NCI-H2081 (cell line): ENCODE measurements around the gene IGF2BP2.
"Not testable (repeated sequence)": the region's sequence is repeated elsewhere in the genome, so short reads cannot be mapped to it uniquely, and the experiment has no call there.

Experiments
- DNase-seq, 2 experiments: peaks; one replicate each; lab custom pipeline; 2025; lab: John Stamatoyannopoulos, UW

Gene IGF2BP2

DNA sequence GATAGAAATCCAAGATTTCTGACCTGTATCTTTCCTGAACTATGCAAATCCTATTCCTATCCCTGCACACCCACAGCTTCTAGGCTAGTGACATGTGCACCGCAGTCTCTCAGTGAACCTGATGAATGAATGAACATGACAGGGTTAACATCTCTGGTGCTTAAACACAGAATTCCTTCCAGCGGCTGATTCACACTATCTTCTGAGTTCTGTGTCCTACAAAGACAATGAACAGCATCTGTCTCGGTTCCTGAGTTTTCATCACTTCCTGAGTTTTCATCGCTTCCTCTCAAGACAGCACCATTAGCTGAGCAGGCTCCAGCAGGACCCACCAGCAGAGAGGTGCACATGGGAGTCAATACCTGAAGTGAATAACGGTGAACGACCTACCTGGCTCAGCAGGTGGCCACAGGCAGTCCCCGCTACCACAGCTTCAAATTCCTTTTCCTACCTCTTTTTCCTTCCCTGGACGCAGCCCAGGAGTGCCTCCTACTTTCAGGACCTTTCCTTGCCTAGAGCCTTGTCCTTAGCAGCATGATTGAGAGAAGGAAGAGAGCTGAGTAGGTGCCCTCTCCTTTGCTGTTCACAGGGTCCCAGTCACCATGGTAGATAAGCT, 113.5 kb downstream of the IGF2BP2 start:
- DNase-seq = no peak

DNA sequence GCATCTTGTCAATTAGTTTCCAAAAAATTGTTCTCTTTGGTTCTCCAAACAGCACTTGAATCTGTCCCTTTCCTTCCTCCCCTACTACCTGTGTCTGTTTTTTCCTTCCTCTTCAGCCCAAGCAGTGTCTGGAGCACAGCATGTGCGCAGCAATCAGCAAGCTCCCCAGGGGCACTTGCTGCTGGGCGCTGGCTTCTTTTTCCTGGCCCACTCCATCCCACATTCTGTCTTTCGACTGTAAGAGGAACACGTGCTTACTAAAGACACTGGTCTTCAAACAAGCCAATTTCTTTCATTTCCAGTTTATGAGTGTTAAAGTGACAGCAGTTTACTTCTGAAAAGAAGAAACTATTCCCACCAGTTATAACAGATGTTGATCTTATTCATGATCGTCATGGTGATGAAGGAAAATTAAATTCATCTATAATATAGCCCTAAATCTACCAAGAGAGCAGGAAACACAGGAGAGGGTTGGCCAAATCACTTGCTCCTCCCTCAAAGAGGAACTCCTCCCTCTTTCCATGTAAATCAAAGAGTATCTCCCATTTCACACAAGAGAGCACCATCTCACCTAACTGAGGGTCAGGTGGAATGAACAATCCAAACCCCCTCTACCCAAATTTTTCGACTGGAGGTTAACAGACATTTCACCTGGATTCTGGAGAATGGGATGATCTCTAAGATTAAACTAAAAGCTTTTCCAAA, 115.4 kb downstream of the IGF2BP2 start:
- DNase-seq = no peak

DNA sequence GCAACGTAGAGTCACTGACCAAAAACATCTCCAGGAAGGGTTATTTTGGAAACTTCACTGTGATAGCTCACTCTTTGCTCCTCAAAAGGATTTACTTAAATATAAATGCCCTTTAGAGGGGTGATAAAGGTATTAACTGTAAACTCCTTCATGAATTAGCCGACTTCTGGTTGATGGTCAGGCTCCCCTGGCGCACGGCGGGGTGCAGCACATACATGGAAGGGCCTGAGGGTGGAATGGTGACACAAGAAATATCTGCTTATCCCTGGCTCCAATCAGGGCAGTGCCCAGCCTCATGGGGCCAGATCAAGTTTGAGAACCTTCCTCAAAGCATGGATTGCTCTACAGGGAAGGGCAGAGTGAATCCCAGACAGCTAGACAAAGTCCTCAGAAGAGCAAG, 116.5 kb downstream of the IGF2BP2 start:
- DNase-seq = no peak

DNA sequence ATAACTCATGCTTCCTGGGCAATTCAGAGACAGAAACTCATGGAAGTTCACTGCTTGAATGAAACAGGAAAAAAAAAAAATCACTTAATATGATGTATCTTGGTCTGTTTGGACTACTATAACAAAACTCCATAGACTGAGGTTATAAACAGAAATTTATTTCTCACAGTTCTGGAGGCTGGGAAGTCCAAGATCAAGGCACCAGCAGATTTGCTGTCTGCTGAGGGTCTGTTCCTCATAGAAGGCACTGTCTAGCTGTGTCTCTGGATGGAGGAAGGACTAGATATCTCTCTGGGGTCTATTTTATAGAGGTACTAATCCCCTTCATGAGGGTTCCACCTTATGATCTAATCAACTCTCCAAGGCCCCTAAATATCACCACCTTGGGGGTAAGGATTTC, 119.3 kb downstream of the IGF2BP2 start:
- DNase-seq = no peak

DNA sequence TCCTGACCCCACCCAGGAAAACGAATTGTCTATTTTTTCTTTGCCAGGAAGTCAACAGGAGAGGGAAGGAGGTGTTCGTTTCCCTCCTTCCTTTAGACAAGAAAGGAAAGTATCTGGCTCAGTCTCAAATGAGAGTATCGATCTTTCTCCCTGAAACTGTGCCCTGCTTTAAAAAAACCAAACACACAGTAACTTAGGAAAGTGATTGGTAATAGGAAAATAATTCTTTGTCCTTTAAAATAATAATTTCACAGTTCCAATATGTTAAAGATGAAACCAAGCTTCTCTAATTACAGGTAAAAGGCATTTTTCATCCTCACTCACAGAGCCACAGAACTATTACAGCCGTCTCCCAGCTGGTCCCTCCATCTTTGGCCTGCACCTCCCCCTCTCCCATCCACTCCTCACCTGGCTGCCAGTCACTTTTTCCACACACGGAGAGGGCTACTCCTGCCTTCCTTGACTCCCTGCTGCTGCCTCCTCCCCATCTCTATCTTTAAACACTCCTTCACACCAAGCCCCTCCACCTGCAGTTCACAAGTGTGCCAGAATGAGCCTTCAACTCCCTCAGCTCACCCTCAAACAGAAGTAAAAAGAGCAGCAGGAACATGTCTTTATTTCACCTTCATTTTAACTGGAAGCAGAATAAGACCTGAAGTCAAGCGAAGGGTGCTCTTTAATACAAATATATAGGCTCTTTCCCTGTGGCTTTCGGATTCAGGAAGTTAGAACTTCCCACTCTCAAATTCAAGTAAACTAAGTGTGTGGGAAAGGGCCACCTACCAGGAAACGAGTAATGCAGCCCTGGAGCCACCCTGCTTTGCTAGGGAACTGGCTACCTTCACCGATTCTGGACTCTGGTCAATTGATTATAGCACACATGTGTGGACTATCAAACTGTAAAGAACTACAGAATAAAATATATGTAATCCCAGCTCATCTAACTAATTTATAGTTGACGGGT, 122.3 kb downstream of the IGF2BP2 start:
- DNase-seq = no peak

DNA sequence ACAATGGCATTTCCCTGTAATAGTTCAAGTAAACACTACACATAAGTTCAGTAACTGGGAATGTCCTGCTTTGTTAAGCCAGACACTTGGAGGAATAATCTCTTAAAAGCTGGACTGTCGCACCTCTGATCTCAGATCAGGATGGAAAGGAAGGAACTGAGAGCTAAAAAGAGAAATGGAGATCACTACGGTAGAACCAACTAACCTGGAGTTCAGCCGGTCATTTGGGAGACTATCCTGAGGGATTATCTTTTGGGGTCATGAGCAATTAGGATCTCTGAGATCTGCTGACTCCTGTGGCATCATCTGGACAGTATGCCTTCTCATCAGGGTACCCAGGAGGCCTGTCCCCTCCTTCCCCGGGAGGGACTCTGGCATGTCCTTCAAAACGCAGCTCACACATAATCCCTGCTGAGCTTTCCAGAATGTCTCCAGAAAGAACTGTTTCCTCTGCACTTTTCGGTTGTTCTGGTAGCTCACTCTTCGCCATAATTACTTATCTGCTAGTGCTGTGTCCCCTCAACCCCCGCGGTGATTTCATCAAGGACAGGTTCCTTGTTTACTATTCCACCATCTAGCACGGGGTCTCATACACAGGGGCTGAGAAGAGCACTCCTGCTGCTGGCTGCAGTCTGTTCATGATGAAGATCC, 123.1 kb downstream of the IGF2BP2 start:
- no peak for DNase-seq

DNA sequence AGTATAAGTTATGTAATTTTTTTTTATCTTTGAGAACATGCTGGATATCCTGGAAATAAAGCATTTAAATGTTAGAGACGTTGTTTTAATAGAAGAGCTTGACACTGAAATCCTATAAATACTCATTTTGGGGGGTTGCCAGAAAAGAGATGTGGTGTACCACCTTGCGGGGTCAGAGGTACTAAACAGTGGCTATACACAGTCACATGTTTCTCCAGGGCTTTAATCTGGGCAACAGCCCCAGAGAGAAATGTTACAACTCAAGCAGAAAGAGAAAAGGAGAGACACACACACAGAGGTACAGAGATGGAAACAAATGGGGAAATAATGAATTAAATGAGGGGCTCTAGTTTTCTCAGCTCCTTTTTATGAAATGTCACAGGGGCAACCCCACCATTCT, 124.9 kb downstream of the IGF2BP2 start:
- no peak for DNase-seq

DNA sequence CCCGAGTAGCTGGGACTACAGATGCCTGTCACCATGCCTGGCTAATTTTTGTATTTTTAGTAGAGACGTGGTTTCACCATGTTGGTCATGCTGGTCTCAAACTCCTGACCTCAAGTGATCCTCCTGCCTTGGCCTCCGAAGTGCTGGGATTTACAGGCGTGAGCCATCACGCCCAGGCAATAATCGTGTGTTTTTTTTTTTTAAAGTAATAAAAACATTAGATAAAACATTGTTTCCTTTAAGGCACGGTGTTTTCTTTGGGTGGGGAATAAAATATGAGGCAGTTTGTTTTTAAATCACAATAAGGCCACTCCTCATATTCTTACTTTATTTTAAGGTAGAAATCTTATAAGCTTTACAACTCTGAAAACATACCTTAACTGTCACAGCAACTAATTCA, 127.6 kb downstream of the IGF2BP2 start:
- DNase-seq = not testable (repeated sequence)

DNA sequence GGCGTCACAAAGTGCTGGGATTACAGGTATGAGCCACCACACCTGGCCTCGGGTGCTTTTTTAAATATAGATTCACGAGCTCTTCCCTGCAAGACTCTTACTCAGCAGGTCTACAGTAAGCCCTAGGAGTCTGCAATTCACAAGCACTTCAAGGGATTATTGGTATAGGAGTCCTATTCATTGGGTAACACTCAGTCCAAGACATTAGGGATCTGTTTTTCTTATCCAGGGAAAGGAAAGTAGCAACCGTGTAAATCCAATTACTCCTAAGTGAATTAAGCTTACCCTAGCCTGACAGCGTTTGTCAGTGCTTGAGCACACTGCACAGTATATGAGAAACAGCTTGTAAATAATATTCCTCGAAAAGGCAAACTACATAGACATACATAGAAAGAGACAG, 128.8 kb downstream of the IGF2BP2 start:
- no peak for DNase-seq

DNA sequence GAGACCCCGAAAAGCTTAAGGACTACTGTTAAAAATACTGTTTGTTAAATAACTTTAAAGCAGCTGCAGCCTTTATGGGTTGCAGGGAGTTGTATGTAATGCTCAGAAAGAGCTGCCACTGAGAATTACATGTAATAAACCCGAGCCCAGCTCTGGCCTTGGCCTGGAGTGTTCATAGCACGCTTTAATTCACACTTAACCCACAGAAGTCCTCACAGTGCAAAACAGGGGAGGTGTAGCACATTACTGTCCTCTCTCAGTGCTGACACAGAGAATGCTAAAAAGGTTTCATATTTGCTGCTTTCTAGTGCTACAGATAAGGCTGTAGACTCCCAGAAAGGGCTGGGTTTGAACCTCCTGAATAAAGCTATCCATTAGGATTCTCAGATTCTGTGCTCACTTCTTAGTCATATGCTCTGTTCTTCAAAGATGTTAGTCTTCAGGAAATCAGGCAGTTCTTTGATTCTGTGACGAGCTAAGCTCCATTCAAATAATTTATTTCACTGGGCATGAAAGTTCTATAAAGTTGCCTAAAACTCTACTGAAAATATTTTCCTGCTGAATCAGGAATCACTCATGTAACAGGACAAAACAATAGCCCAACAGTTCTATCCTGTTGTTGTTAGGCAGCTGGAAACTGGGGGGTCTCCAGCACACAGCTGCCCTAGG, 130.7 kb downstream of the IGF2BP2 start:
- DNase-seq = no peak

DNA sequence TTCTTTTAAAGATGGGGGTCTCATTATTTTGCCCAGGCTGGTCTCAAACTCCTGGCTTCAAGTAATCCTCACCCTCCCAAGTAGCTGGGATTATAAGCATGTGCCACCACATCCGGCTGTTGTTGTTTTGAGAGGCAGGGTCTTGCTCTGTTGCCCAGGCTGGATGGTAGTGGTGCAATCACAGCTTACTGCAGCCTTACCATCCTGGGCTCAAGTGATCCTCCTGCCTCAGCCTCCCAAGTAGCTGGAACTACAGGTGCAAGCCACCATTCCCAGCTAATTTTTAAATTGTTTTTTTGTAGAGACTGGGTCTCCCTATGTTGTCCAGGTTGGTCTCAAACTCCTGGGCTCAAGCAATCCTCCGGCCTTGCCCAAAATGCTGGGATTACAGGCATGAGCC, 133.2 kb downstream of the IGF2BP2 start:
- no peak for DNase-seq

DNA sequence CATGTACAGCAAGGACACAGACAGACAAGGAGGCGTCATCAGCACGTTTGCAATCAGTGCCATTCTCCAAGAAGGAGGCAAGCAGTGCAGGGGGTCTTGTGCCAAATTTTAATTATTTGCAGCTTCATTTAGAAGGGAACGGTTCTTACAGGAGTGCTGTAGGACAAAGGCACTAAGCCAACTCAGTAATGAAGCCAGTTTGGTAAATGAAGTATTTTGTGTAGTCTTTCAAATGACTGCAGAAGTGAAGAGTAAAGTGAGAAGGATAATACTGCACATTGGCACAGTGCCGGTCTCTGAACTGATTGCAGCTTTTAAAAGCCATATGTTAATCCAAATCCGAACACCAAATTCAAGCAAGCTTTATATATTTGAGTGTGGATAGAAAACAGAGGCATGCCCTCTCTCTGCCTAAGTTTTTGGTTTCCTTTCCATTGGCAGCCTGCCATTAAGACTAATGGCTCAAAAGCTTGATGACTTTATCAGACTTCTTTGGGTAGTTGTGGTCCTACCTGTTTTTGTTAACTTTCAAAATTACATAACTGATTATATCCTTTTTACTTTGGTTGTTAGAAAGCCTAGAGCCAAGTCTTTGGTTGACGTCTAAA, 137.5 kb downstream of the IGF2BP2 start:
- DNase-seq = no peak

DNA sequence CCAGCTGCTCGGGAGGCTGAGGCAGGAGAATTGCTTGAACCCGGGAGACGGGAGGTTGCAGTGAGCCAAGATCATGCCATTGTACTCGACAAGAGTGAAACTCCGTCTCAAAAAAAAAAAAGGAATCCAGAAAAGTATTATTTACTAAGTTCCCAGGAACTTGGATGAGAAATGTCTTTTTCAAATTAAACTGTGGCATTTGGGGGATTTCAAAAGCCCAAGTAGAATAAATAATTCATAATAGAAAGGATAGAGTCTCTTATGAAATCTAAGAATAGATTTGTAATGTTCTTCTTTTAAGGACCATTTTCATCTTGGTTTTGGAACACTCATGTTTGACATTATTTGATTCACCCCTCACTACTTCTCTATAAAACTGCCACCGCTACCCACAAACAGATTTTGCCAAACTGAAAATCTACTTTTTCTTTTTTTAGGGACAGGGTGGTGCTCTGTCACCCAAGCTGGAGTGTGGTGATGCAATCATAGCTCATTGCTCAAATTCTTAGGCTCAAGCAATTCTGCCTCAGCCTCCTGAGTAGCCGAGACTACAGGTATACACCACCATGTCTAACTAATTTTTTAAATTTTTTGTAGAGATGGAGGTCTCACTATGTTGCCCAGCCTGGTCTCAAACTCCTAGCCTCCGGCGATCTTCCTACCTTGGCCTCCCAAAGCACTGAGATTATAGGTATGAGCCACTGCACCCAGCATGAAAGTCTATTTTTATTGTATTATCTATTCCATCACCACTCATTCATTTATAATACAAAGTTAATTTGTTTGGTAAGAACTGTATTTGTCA, 139.4 kb downstream of the IGF2BP2 start:
- no peak for DNase-seq

DNA sequence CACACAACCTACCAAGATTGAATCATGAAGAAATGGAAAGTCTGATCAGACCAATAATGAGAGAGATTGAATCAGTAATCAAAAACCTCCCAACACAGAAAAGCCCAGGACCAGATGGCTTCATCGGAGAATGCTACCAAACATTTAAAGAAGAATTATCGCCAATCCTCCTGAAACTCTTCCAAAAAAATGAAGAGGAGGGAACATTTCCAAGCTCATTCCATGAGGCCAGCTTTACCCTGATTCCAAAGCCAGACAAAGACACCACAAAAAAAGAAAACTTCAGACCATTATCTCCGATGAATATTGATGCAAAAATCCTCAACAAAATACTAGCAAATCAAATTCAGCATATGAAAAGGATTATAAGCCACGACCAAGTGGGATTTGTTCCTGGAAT, 144.6 kb downstream of the IGF2BP2 start:
- DNase-seq = no peak

DNA sequence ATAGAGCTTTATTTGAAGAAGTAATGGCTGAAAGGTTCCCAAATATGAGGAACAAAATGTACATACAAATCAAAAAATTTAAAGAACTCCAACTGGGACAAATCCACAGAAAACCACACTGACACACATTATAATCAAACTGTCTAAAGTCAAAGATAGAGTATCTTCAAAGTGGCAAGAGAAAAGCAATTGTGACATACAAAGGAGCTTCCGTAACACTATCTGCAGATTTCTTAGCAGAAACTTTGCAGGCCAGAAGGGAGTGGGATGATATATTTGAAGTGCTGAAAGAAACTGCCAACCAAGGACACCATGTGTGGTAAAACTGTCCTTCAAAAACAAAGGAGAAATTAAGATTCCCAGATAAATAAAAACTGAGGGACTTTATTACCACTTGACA, 146.8 kb downstream of the IGF2BP2 start:
- DNase-seq = no peak

DNA sequence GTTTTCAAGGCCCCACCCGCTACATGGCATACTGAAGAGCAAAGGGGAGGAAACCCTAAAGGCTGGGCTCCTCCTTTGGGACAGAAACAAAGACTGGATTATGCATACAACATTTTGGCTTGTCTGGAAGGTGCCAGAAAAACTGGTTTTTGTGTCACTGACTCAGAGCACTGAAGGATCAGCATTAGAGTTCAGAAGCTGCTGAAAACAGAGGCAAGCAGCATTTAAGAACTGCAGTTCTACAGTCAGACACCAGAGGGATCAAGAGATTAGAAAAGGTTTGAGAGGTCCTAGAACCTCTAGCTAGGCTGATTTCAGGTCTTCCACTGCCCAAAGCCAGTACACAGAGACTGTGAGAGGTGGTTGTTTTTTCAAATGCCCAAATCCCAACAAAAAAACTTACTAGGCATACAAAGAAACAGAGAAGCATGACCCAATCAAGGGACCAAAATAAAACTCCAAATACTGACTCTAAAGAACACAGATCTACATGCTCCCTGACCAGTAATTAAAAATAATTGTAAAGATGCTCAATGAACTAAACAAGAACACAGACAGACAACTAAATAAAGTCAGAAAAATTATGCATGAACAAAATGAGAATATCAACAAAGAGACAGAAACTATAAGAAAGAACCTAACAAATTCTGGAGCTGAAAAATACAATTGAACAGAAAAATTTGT, 147.6 kb downstream of the IGF2BP2 start:
- peak; percentile 42 to 63 for DNase-seq

DNA sequence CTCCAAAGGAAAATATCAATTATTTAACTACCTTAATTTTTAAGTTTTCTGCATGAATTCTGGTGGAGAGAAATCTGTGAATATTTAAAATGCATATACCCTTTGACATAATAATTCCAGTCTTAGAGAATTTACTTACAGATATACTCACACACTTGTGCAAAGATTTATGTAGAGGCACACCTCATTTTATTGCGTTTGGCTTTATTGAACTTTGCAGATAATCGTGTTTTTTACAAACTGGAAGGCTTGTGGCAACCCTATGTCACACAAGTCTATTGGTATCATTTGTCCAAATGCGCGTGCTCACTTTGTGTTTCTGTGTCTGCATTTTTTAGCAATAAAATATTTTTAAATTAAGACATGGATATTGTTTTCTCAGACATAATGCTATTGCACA, 157.3 kb downstream of the IGF2BP2 start:
- DNase-seq = no peak

DNA sequence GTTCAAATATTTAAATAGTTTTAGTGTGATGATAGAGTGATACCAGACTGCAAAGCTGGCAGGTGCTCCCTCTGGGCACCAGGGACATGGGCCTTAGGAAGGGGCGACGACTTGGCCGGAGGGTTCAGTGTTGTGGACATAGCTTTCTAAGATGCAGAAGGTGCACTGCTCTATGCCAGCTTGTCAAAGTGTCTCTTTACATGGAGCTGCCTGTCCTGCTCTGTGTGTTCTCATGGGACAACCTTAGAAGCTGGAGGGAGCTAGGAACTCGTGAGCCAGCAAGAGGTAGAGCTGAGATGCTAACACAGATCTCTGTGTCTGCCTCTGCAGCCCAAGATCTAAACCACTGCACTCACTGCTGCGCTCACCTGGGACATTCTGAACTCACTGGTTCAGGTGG, 160.9 kb downstream of the IGF2BP2 start:
- no peak for DNase-seq

DNA sequence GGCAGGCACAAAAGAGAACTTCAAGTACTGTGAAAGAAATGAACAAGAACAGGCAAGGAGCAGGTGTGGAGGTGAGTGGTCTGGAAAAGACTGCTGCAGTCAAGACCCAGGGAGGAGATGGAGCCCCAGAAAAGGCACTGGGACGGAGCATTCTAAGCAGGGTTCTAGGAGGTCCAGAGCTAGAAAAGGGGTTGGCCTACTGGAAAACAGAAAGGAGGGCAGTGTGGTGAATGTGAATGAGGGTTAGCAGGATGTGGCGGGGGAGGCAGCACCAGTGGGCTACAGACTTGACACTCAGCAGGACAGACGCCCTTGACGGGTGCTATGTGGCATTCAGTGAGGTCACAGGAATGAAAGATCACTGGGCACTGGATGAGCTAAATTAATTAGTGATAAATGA, 163.1 kb downstream of the IGF2BP2 start:
- no peak for DNase-seq

DNA sequence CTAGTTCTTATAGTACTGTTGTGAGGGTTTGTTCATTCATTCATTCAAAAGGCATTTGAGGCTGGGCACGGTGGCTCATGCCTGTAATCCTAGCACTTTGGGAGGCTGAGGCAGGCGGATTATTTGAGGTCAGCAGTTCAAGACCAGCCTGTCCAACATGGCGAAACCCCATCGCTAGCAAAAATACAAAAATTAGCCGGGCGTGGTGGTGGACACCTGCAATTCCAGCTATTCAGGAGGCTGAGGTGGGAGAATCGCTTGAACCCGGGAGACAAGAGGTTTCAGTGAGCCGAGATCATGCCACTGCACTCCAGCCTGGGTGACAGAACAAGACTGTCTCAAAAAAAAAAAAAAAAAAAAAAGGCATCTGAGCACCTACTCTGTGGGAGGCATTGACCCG, 163.5 kb downstream of the IGF2BP2 start:
- DNase-seq = not testable (repeated sequence)
